Duodenal mucosa (tissue), 2 donors: Measurements from ENCODE around the gene ROBO2.

Source experiments
- H3K27ac ChIP-seq: one replicate; pipeline ENCODE4 v1.7.0; 2013; ENCODE audit warnings: low read depth, low read length
- H3K27me3 ChIP-seq, 2 donors: one replicate each; pipeline ENCODE4 v1.7.0; 2013; ENCODE audit warnings: low read length in 2 of 2, control low read depth in 1 of 2; ENCODE audit not compliant: insufficient read depth in 2 of 2, control insufficient read depth in 1 of 2
- H3K36me3 ChIP-seq, 2 donors: one replicate each; pipeline ENCODE4 v1.7.0; 2013; ENCODE audit warnings: low read length in 2 of 2, control low read depth in 1 of 2; ENCODE audit not compliant: insufficient read depth in 2 of 2, control insufficient read depth in 1 of 2
- H3K4me1 ChIP-seq, 2 donors: one replicate each; pipeline ENCODE4 v1.7.0; 2013; ENCODE audit warnings: low read length in 2 of 2, control low read depth in 1 of 2; ENCODE audit not compliant: insufficient read depth in 2 of 2, control insufficient read depth in 1 of 2
- H3K4me3 ChIP-seq, 2 donors: one replicate each; pipeline ENCODE4 v1.7.0; 2013; ENCODE audit warnings: low read length in 2 of 2, low read depth in 1 of 2
- H3K9ac ChIP-seq, 2 donors: one replicate each; pipeline ENCODE4 v1.7.0; 2013; ENCODE audit warnings: low read length in 2 of 2, low read depth in 1 of 2
- H3K9me3 ChIP-seq, 2 donors: one replicate each; pipeline ENCODE4 v1.7.0; 2013; ENCODE audit warnings: low read length in 2 of 2, control low read depth in 1 of 2; ENCODE audit not compliant: control insufficient read depth in 1 of 2

ROBO2 gene

GRCh38 chr3:77271711-77272110 is 231.8 kb downstream of the ROBO2 start:
- H3K4me3 ChIP-seq, result no peak overlapping the region
- H3K36me3 ChIP-seq, result no peaks in the 10 kb centered on the region
- no peaks in the 10 kb centered on the region for H3K9me3 ChIP-seq
- no peaks in the 10 kb centered on the region for H3K4me1 ChIP-seq
- H3K27ac ChIP-seq, result no peak overlapping the region
- H3K9ac ChIP-seq, result no peak overlapping the region
- no peaks in the 10 kb centered on the region for H3K27me3 ChIP-seq

- H3K9ac ChIP-seq, result no peak overlapping the region
- H3K27ac ChIP-seq, result no peak overlapping the region
- no peaks in the 10 kb centered on the region for H3K9me3 ChIP-seq
- no peaks in the 10 kb centered on the region for H3K4me1 ChIP-seq
- no peak overlapping the region for H3K4me3 ChIP-seq
- H3K27me3 ChIP-seq, result no peaks in the 10 kb centered on the region
- H3K36me3 ChIP-seq, result no peaks in the 10 kb centered on the region
Measured at GRCh38 chr3:77279276-77279675, 239.4 kb downstream of the ROBO2 start.

- no peaks in the 10 kb centered on the region for H3K36me3 ChIP-seq
- H3K4me1 ChIP-seq, result no peaks in the 10 kb centered on the region
- H3K27ac ChIP-seq, result no peak overlapping the region
- H3K9me3 ChIP-seq, result no peaks in the 10 kb centered on the region
- H3K4me3 ChIP-seq, result no peak overlapping the region
- no peaks in the 10 kb centered on the region for H3K27me3 ChIP-seq
- no peak overlapping the region for H3K9ac ChIP-seq
Measured at GRCh38 chr3:77281721-77282120, 241.8 kb downstream of the ROBO2 start.

GRCh38 chr3:77283108-77283507 is 243.2 kb downstream of the ROBO2 start:
- H3K4me1 ChIP-seq, result no peaks in the 10 kb centered on the region
- H3K27ac ChIP-seq, result no peak overlapping the region
- H3K9ac ChIP-seq, result no peak overlapping the region
- no peaks in the 10 kb centered on the region for H3K9me3 ChIP-seq
- no peaks in the 10 kb centered on the region for H3K27me3 ChIP-seq
- H3K4me3 ChIP-seq, result no peak overlapping the region
- no peaks in the 10 kb centered on the region for H3K36me3 ChIP-seq

- no peaks in the 10 kb centered on the region for H3K9me3 ChIP-seq
- H3K9ac ChIP-seq, result no peak overlapping the region
- no peaks in the 10 kb centered on the region for H3K4me1 ChIP-seq
- no peak overlapping the region for H3K27ac ChIP-seq
- no peaks in the 10 kb centered on the region for H3K36me3 ChIP-seq
- H3K27me3 ChIP-seq, result no peaks in the 10 kb centered on the region
- no peak overlapping the region for H3K4me3 ChIP-seq
Measured at GRCh38 chr3:77288348-77288747, 248.4 kb downstream of the ROBO2 start.

- no peaks in the 10 kb centered on the region for H3K4me1 ChIP-seq
- no peaks in the 10 kb centered on the region for H3K36me3 ChIP-seq
- no peaks in the 10 kb centered on the region for H3K27me3 ChIP-seq
- no peak overlapping the region for H3K9ac ChIP-seq
- no peak overlapping the region for H3K4me3 ChIP-seq
- H3K27ac ChIP-seq, result no peak overlapping the region
- no peaks in the 10 kb centered on the region for H3K9me3 ChIP-seq
Measured at GRCh38 chr3:77296527-77296926, 256.6 kb downstream of the ROBO2 start.

- Histone ChIP-seq H3K4me1 (no peaks in the 10 kb centered on the region), H3K4me3 (no peak overlapping the region), H3K36me3 (no peaks in the 10 kb centered on the region), H3K27ac (no peak overlapping the region), H3K27me3 (no peaks in the 10 kb centered on the region), H3K9me3 (no peaks in the 10 kb centered on the region), H3K9ac (no peak overlapping the region)
Measured at GRCh38 chr3:77298417-77298816, 258.5 kb downstream of the ROBO2 start.

GRCh38 chr3:77303955-77304699 is 264.2 kb downstream of the ROBO2 start:
- H3K9me3 ChIP-seq, result no peaks in the 10 kb centered on the region

GRCh38 chr3:77304700-77305021 is 264.8 kb downstream of the ROBO2 start:
- Histone ChIP-seq H3K4me3 (no peak overlapping the region), H3K4me1 (no peaks in the 10 kb centered on the region), H3K27ac (no peak overlapping the region), H3K36me3 (no peaks in the 10 kb centered on the region), H3K9me3 (no peaks in the 10 kb centered on the region), H3K9ac (no peak overlapping the region), H3K27me3 (no peaks in the 10 kb centered on the region)

More at GRCh38 chr3:77303955-77304699, 264.2 kb downstream of the ROBO2 start:
- Histone ChIP-seq H3K4me1 (no peaks in the 10 kb centered on the region), H3K9ac (no peak overlapping the region), H3K36me3 (no peaks in the 10 kb centered on the region), H3K27me3 (no peaks in the 10 kb centered on the region), H3K4me3 (no peak overlapping the region), H3K27ac (no peak overlapping the region)

GRCh38 chr3:77309460-77309859 is 269.6 kb downstream of the ROBO2 start:
- Histone ChIP-seq H3K27ac (no peak overlapping the region), H3K9me3 (no peaks in the 10 kb centered on the region), H3K36me3 (no peaks in the 10 kb centered on the region), H3K4me1 (no peaks in the 10 kb centered on the region), H3K27me3 (no peaks in the 10 kb centered on the region), H3K9ac (no peak overlapping the region), H3K4me3 (no peak overlapping the region)

- no peaks in the 10 kb centered on the region for H3K4me1 ChIP-seq
- no peak overlapping the region for H3K27ac ChIP-seq
- H3K27me3 ChIP-seq, result no peaks in the 10 kb centered on the region
- H3K4me3 ChIP-seq, result no peak overlapping the region
- H3K9ac ChIP-seq, result no peak overlapping the region
- no peaks in the 10 kb centered on the region for H3K36me3 ChIP-seq
- H3K9me3 ChIP-seq, result no peaks in the 10 kb centered on the region
Measured at GRCh38 chr3:77313843-77314242, 273.9 kb downstream of the ROBO2 start.
